ENCODE results near the gene SLC12A5. TPM values are rescaled to one million over a fixed set of nuclear protein-coding genes. Genes with fewer than 3 reads are reported as not detected.

SLC12A5 gene
- total RNA-seq, 1 donor from 2014 or later, result 5.1 TPM

GRCh38 chr20:46076806-46077205 is 47.8 kb downstream of the SLC12A5 start:
- H3K27ac Mint-ChIP-seq, result no peak overlapping the region
- no peaks in the 10 kb centered on the region for H3K9me3 Mint-ChIP-seq
- H3K4me3 Mint-ChIP-seq, result no peak overlapping the region
- peaks cover 20% of the 10 kb centered on the region for H3K4me1 Mint-ChIP-seq (ENCODE audit: unreplicated experiment)
- no peak for TF ChIP-seq CTCF (conservative IDR thresholded peaks at IDR 0.05)
- DNase-seq (ENCODE audit: extremely low spot score, unreplicated experiment), result no peak
- H3K27me3 Mint-ChIP-seq, result no peaks in the 10 kb centered on the region
- H3K36me3 Mint-ChIP-seq, result peaks cover 5% of the 10 kb centered on the region

- no peak for TF ChIP-seq CTCF (conservative IDR thresholded peaks at IDR 0.05)
- Mint-ChIP-seq H3K36me3 (peaks cover 5% of the 10 kb centered on the region), H3K4me3 (no peak overlapping the region), H3K27ac (no peak overlapping the region), H3K9me3 (no peaks in the 10 kb centered on the region), H3K27me3 (no peaks in the 10 kb centered on the region), H3K4me1 (ENCODE audit: unreplicated experiment) (peaks cover 20% of the 10 kb centered on the region)
- DNase-seq (ENCODE audit: extremely low spot score, unreplicated experiment), result no peak
Observed at GRCh38 chr20:46077642-46078305, 48.8 kb downstream of the SLC12A5 start.

- peaks cover 25% of the 10 kb centered on the region for H3K4me1 Mint-ChIP-seq (ENCODE audit: unreplicated experiment)
- no peaks in the 10 kb centered on the region for H3K27me3 Mint-ChIP-seq
- no peak overlapping the region for H3K27ac Mint-ChIP-seq
- peaks cover 5% of the 10 kb centered on the region for H3K36me3 Mint-ChIP-seq
- H3K4me3 Mint-ChIP-seq, result no peak overlapping the region
- TF ChIP-seq CTCF (conservative IDR thresholded peaks at IDR 0.05), result no peak
- no peak for DNase-seq (ENCODE audit: extremely low spot score, unreplicated experiment)
- H3K9me3 Mint-ChIP-seq, result no peaks in the 10 kb centered on the region
Observed at GRCh38 chr20:46078954-46079353, 49.9 kb downstream of the SLC12A5 start.

GRCh38 chr20:46081074-46081473 is 52.1 kb downstream of the SLC12A5 start:
- DNase-seq (ENCODE audit: extremely low spot score, unreplicated experiment), result no peak
- TF ChIP-seq CTCF (conservative IDR thresholded peaks at IDR 0.05), result no peak
- no peaks in the 10 kb centered on the region for H3K36me3 Mint-ChIP-seq
- peaks cover 30% of the 10 kb centered on the region for H3K4me1 Mint-ChIP-seq (ENCODE audit: unreplicated experiment)
- H3K4me3 Mint-ChIP-seq, result no peak overlapping the region
- no peak overlapping the region for H3K27ac Mint-ChIP-seq
- no peaks in the 10 kb centered on the region for H3K9me3 Mint-ChIP-seq
- no peaks in the 10 kb centered on the region for H3K27me3 Mint-ChIP-seq

GRCh38 chr20:46083101-46083500 is 54.1 kb downstream of the SLC12A5 start:
- H3K27ac Mint-ChIP-seq, result no peak overlapping the region
- no peak for TF ChIP-seq CTCF (conservative IDR thresholded peaks at IDR 0.05)
- no peak for DNase-seq (ENCODE audit: extremely low spot score, unreplicated experiment)
- H3K4me1 Mint-ChIP-seq (ENCODE audit: unreplicated experiment), result peaks cover 50% of the 10 kb centered on the region
- no peaks in the 10 kb centered on the region for H3K9me3 Mint-ChIP-seq
- H3K27me3 Mint-ChIP-seq, result no peaks in the 10 kb centered on the region
- H3K4me3 Mint-ChIP-seq, result no peak overlapping the region
- no peaks in the 10 kb centered on the region for H3K36me3 Mint-ChIP-seq
